K562 (cell line): ENCODE measurements around the gene TMEM187. TPM values are rescaled to one million over a fixed set of nuclear protein-coding genes. Genes with fewer than 3 reads are reported as not detected.

Source experiments
- ATAC-seq: fragments of 200-7000 bp; cut with Tn5 transposase; 3 replicates; pipeline ENCODE4 v1.9.1; 2020; ENCODE audit warnings: moderate library complexity
- BruUV-seq: library from RNA; stranded (reverse); fragments of 400-500 nt; replicated peaks from 2 replicates; lab custom pipeline; 2021; lab: Mats Ljungman, UMichigan
- CTCF ChIA-PET: fragments of 300-600 bp; formaldehyde crosslinking; extraction: SDS; loops from one replicate; lab custom pipeline; 2021; ENCODE audit warnings: low intra/inter-chr PET ratio; lab: Yijun Ruan, JAX
- POLR2A ChIA-PET: fragments of 300-600, 350-650 bp; sonication (Branson Sonifier 250); formaldehyde crosslinking; extraction: SDS; loops from one replicate; lab custom pipeline; 2021; ENCODE audit warnings: antibody characterized with exemption, inconsistent platforms; lab: Yijun Ruan, JAX
- DNase-seq, 4 experiments: peaks; one replicate each; pipeline versions ENCODE4 v3.0.0 to v3.0.0-alpha.2; 2011 to 2018; ENCODE audit warnings: low spot score in 3 of 4, mixed read lengths in 3 of 4; ENCODE audit errors: extremely low read depth in 1 of 4
- FAIRE-seq: peaks from 2 replicates; lab custom pipeline; 2011; peaks lifted over from hg19 to GRCh38; lab: Jason Lieb, UNC
- H2AFZ ChIP-seq: 2 replicates; pipeline ENCODE4 v1.6.0; 2011; ENCODE audit warnings: low read depth, low read length, control low read depth, inconsistent platforms
- H3K27ac ChIP-seq: fragments of 200-600 bp; 3 replicates; pipeline ENCODE4 v1.8.0; 2011; ENCODE audit warnings: low read depth, mild to moderate bottlenecking, control low read depth, inconsistent platforms, low read length, moderate library complexity, mixed read lengths; ENCODE audit errors: extremely low read depth
- H3K27me3 ChIP-seq, 2 experiments: fragments of 300-600 bp in 1 of 2; 2 replicates in 1 of 2; 3 replicates in 1 of 2; pipeline versions ENCODE4 v1.6.0 to v1.8.0; 2011; ENCODE audit warnings: inconsistent platforms in 2 of 2, low read length in 2 of 2, mild to moderate bottlenecking in 1 of 2, mixed read lengths in 1 of 2, moderate library complexity in 1 of 2; ENCODE audit not compliant: control insufficient read depth in 2 of 2, insufficient read depth in 2 of 2
- H3K36me3 ChIP-seq: fragments of 300-600 bp; 3 replicates; pipeline ENCODE4 v1.8.0; 2011; ENCODE audit warnings: mild to moderate bottlenecking, low read length, inconsistent platforms; ENCODE audit not compliant: control insufficient read depth, insufficient read depth
- H3K4me1 ChIP-seq, 2 experiments: fragments of 200-600 bp in 1 of 2; replicated peaks in 1 of 2; 2 replicates in 1 of 2; 3 replicates in 1 of 2; pipeline versions ENCODE4 v1.5.1 to v1.8.0; 2011; ENCODE audit warnings: inconsistent platforms in 2 of 2, low read length in 2 of 2, mild to moderate bottlenecking in 1 of 2, mixed read lengths in 1 of 2, moderate library complexity in 1 of 2; ENCODE audit not compliant: control insufficient read depth in 2 of 2, insufficient read depth in 2 of 2
- H3K4me2 ChIP-seq: 2 replicates; pipeline ENCODE4 v1.6.1; 2011; ENCODE audit warnings: low read length, control low read depth, inconsistent platforms, mixed read lengths; ENCODE audit not compliant: insufficient read depth
- H3K4me3 ChIP-seq: fragments of 200-600 bp; sonication (generic), shearing (Covaris generic); 2 replicates; pipeline ENCODE4 v1.5.1; 2016; ENCODE audit warnings: control low read depth, inconsistent platforms
- H3K79me2 ChIP-seq: fragments of 200-600 bp; 3 replicates; pipeline ENCODE4 v1.8.0; 2011; ENCODE audit warnings: low read length, inconsistent platforms; ENCODE audit not compliant: control insufficient read depth, insufficient read depth
- H3K9ac ChIP-seq, 2 experiments: 2 replicates each; pipeline versions ENCODE4 v1.6.0 to v1.6.1; 2011; ENCODE audit warnings: low read depth in 2 of 2, low read length in 2 of 2, control low read depth in 1 of 2, inconsistent platforms in 1 of 2, mild to moderate bottlenecking in 1 of 2, mixed read lengths in 1 of 2; ENCODE audit not compliant: insufficient read depth in 1 of 2
- H3K9me1 ChIP-seq: one replicate; pipeline ENCODE4 v1.6.0; 2011; ENCODE audit warnings: inconsistent platforms, mild to moderate bottlenecking, low read length, moderate library complexity; ENCODE audit not compliant: control insufficient read depth, insufficient read depth
- H3K9me3 ChIP-seq: replicated peaks from 2 replicates; pipeline ENCODE4 v1.5.1; 2011; ENCODE audit warnings: low read depth, low read length, inconsistent platforms; ENCODE audit not compliant: control insufficient read depth, insufficient read depth
- H4K20me1 ChIP-seq: replicated peaks from 2 replicates; pipeline ENCODE4 v1.6.1; 2011; ENCODE audit warnings: low read length, inconsistent platforms, mixed read lengths; ENCODE audit not compliant: control insufficient read depth, insufficient read depth
- CHD4 ChIP-seq: fragments of 200-600 bp; sonication (generic); IDR thresholded peaks from 3 replicates; pipeline ENCODE4 v1.6.1; 2012; ENCODE audit warnings: low read depth, mild to moderate bottlenecking, mixed read lengths, low read length, inconsistent platforms; ENCODE audit not compliant: insufficient read depth, insufficient replicate concordance, poor library complexity, severe bottlenecking
- DNMT1 ChIP-seq: fragments of 450-650 bp; IDR thresholded peaks from 2 replicates; pipeline ENCODE4 v1.6.1; 2016; ENCODE audit warnings: antibody characterized with exemption, mild to moderate bottlenecking
- ESRRB ChIP-seq: fragments of 250-450 bp; sonication (Bioruptor Pico); IDR thresholded peaks from 2 replicates; pipeline ENCODE4 v1.5.0; 2020; ENCODE audit warnings: mild to moderate bottlenecking, moderate library complexity, borderline replicate concordance
- FIP1L1 ChIP-seq: fragments of 200-400 bp; formaldehyde crosslinking; IDR thresholded peaks from 2 replicates; pipeline ENCODE4 v1.6.1; 2018; ENCODE audit warnings: mild to moderate bottlenecking, low read depth, low read length; ENCODE audit not compliant: poor library complexity, severe bottlenecking
- HDAC2 ChIP-seq: fragments of 450-650 bp; IDR thresholded peaks from 2 replicates; pipeline ENCODE4 v1.6.1; 2016; ENCODE audit warnings: mild to moderate bottlenecking
- KLF16 ChIP-seq: IDR thresholded peaks from 2 replicates; pipeline ENCODE4 v1.6.1; 2016; ENCODE audit warnings: antibody characterized with exemption
- NCOA4 ChIP-seq: fragments of 450-650 bp; IDR thresholded peaks from 2 replicates; pipeline ENCODE4 v1.6.1; 2018; ENCODE audit warnings: mild to moderate bottlenecking; ENCODE audit not compliant: partially characterized antibody
- PRMT5 ChIP-seq: sonication (generic); formaldehyde crosslinking; IDR thresholded peaks from 2 replicates; pipeline ENCODE4 v1.5.0; 2020; ENCODE audit warnings: missing genetic modification reagents
- PTRF ChIP-seq: fragments of 450-650 bp; IDR thresholded peaks from 2 replicates; pipeline ENCODE4 v1.6.1; 2016; ENCODE audit warnings: mild to moderate bottlenecking, missing genetic modification characterization, missing compliant biosample characterization
- SREBF2 ChIP-seq: sonication (generic); formaldehyde crosslinking; IDR thresholded peaks from 2 replicates; pipeline ENCODE4 v1.4.0; 2020; ENCODE audit warnings: mild to moderate bottlenecking, missing genetic modification reagents
- STAT5B ChIP-seq: fragments of 250-450 bp; sonication (Bioruptor Pico); IDR thresholded peaks from 2 replicates; pipeline ENCODE4 v1.8.0; 2021; ENCODE audit warnings: mild to moderate bottlenecking, inconsistent platforms
- ZSCAN29 ChIP-seq: fragments of 450-650 bp; IDR thresholded peaks from 2 replicates; pipeline ENCODE4 v1.6.1; 2017
- ZSCAN32 ChIP-seq: fragments of 450-650 bp; formaldehyde crosslinking; IDR thresholded peaks from 2 replicates; pipeline ENCODE4 v1.4.0; 2020; ENCODE audit warnings: mild to moderate bottlenecking, moderate library complexity
- WGBS: fragments of 100-300 bp; shearing (Covaris generic); methylation state at CpG from one replicate; pipeline ENCODE4 v1.1.6; 2016; ENCODE audit warnings: low coverage, mixed read lengths; ENCODE audit not compliant: insufficient coverage; ENCODE audit errors: missing lambda C conversion rate; 5-methylcytosine and 5-hydroxymethylcytosine counted together
- in situ Hi-C: fragments of 300-500 bp; cut with MboI; formaldehyde crosslinking; loops from 4 replicates; pipeline ENCODE4 v1.15.0; 2018; ENCODE audit warnings: inconsistent platforms, mixed read lengths
- intact Hi-C: fragments of 100-400 bp; cut with micrococcal nuclease; formaldehyde crosslinking; loops from 2 replicates; pipeline ENCODE4 v1.14.2; 2022
- polyA plus RNA-seq, 8 experiments: library from polyadenylated mRNA; depleted of rRNA in 4 of 8; stranded (reverse) in 5 of 8; unstranded in 3 of 8; fragments of >200 nt; fragmentation: Nextera tagmentation in 2 of 8; fragmentation: Illumina TruSeq in 1 of 8; extraction: Ambion mirVana in 2 of 8; extraction: Trizol in 1 of 8; gene quantifications; 2 replicates each; pipeline versions ENCODE4 v1.2.1 to v1.2.3, GENCODE V29; 2011 to 2014; ENCODE audit warnings: inconsistent platforms in 1 of 8, missing spikeins in 1 of 8
- total RNA-seq, 7 experiments: library from RNA; depleted of rRNA in 6 of 7; stranded (reverse); fragments of >200 nt in 6 of 7; fragmentation: Illumina TruSeq in 2 of 7; extraction: Trizol in 2 of 7; gene quantifications; 2 replicates each; pipeline versions ENCODE4 v1.2.1 to v1.2.3, GENCODE V29; 2011 to 2021; ENCODE audit warnings: low replicate concordance in 1 of 7
- TF ChIP-seq, protein P1 (sequence below): fragments of 150-350 bp; conservative IDR thresholded peaks from 2 replicates; pipeline ENCODE4 v1.6.1; 2014; ENCODE audit warnings: low read length
- TF ChIP-seq, protein P2 (sequence below): sonication (generic); formaldehyde crosslinking; IDR thresholded peaks from 2 replicates; pipeline ENCODE4 v1.8.0; 2022; ENCODE audit warnings: missing genetic modification reagents, mild to moderate bottlenecking, borderline replicate concordance
- TF ChIP-seq, protein P3 (sequence below): sonication (generic); formaldehyde crosslinking; IDR thresholded peaks from 2 replicates; pipeline ENCODE4 v1.9.0; 2022; ENCODE audit warnings: mild to moderate bottlenecking, missing genetic modification reagents

Gene TMEM187
- total and polyA plus RNA-seq, 9 of the 15 experiments (the other 6 are each of a cell fraction or from before 2014, with no cell fraction given), result 0.13 to 6.4 (median 1.6) TPM

DNA sequence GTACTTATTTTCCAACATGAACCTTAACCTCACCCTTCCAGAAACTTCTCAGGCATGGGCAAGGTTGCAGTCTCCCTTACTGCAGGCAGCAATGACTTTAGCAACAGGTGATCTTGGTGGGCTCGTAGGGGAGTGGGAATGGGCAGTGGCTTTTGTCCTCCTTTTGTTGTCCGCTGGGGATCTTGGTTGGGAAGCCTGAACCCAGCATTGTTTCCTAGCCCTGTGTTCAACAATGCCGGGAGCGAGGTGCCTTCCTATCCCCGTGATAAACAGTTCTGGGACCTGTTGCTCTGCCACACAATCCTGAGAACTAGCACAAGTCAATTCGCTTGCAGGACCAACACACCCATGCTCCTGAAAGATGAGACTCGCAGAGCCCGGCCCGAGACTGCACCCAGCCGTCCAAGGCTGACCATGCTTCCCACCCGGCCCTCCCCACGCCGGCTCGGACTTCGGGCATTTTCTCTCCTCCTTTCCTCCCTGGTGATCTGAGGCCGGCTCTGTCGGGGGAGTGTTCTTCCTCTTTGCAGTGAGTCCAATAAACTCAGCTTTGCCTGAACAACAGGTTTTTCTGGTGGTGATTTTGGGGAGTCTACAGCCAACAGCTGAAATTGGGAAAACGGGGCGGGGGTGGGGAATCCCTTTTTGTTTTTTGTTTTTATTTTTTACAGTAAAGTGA, 26.9 kb downstream of the TMEM187 start:
- ChIA-PET CTCF (no interaction called here), POLR2A (interaction anchor here (0.7 kb wide), 2 partner anchors 13 to 49 kb away, joined by 4 to 5 read pairs; no protein-coding TSS in a partner anchor)
- Histone ChIP-seq H2AFZ (no peak overlapping the region), H3K4me2 (no peak overlapping the region), H3K27me3 (no peaks in the 10 kb centered on the region), H3K9ac (no peak overlapping the region), H3K4me3 (no peak overlapping the region), H3K79me2 (no peaks in the 10 kb centered on the region), H3K9me1 (no peaks in the 10 kb centered on the region), H4K20me1 (no peaks in the 10 kb centered on the region), H3K36me3 (peaks cover 5% of the 10 kb centered on the region; the same call in 1 of the 3 replicates), H3K9me3 (no peaks in the 10 kb centered on the region), H3K27ac (no peak overlapping the region), H3K4me1 (peaks cover 12 to 17% of the 10 kb centered on the region in 2 experiments; a peak in 4 of 5 replicates)
- no peak for ATAC-seq
- no TSS peak for BruUV-seq
- intact Hi-C loops, result no loop called here
- in situ Hi-C loops, result no loop called here
- FAIRE-seq, result no peak
- DNase-seq, result no peak
- 88% methylated on average over 5 of the region's 19 CpGs for WGBS
- TF ChIP-seq ESRRB (CRISPR knock-in tag) (no peak), PTRF (tag) (no peak), NCOA4 (no peak), PRMT5 (CRISPR knock-in tag) (no peak), FIP1L1 (no peak), HDAC2 (no peak), ZSCAN32 (CRISPR knock-in tag) (no peak), CHD4 (no peak), KLF16 (no peak), SREBF2 (CRISPR knock-in tag) (no peak), ZSCAN29 (no peak), STAT5B (no peak), DNMT1 (no peak)
- TF ChIP-seq, protein P1, sequence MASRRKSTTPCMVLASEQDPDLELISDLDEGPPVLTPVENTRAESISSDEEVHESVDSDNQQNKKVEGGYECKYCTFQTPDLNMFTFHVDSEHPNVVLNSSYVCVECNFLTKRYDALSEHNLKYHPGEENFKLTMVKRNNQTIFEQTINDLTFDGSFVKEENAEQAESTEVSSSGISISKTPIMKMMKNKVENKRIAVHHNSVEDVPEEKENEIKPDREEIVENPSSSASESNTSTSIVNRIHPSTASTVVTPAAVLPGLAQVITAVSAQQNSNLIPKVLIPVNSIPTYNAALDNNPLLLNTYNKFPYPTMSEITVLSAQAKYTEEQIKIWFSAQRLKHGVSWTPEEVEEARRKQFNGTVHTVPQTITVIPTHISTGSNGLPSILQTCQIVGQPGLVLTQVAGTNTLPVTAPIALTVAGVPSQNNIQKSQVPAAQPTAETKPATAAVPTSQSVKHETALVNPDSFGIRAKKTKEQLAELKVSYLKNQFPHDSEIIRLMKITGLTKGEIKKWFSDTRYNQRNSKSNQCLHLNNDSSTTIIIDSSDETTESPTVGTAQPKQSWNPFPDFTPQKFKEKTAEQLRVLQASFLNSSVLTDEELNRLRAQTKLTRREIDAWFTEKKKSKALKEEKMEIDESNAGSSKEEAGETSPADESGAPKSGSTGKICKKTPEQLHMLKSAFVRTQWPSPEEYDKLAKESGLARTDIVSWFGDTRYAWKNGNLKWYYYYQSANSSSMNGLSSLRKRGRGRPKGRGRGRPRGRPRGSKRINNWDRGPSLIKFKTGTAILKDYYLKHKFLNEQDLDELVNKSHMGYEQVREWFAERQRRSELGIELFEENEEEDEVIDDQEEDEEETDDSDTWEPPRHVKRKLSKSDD, result no peak
- TF ChIP-seq, protein P2, sequence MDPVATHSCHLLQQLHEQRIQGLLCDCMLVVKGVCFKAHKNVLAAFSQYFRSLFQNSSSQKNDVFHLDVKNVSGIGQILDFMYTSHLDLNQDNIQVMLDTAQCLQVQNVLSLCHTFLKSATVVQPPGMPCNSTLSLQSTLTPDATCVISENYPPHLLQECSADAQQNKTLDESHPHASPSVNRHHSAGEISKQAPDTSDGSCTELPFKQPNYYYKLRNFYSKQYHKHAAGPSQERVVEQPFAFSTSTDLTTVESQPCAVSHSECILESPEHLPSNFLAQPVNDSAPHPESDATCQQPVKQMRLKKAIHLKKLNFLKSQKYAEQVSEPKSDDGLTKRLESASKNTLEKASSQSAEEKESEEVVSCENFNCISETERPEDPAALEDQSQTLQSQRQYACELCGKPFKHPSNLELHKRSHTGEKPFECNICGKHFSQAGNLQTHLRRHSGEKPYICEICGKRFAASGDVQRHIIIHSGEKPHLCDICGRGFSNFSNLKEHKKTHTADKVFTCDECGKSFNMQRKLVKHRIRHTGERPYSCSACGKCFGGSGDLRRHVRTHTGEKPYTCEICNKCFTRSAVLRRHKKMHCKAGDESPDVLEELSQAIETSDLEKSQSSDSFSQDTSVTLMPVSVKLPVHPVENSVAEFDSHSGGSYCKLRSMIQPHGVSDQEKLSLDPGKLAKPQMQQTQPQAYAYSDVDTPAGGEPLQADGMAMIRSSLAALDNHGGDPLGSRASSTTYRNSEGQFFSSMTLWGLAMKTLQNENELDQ, result no peak
- TF ChIP-seq, protein P3, sequence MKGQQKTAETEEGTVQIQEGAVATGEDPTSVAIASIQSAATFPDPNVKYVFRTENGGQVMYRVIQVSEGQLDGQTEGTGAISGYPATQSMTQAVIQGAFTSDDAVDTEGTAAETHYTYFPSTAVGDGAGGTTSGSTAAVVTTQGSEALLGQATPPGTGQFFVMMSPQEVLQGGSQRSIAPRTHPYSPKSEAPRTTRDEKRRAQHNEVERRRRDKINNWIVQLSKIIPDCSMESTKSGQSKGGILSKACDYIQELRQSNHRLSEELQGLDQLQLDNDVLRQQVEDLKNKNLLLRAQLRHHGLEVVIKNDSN (CRISPR knock-in tag), result no peak
